C4-2B (cell line): ENCODE measurements around the gene TRIP6.

Source experiments
- CTCF ChIP-seq: fragments of 450-650 bp; conservative IDR thresholded peaks from 2 replicates; pipeline ENCODE4 v1.5.1; 2017; ENCODE audit warnings: mild to moderate bottlenecking
- ZFX ChIP-seq: fragments of 450-650 bp; IDR thresholded peaks from 2 replicates; pipeline ENCODE4 v1.6.1; 2017

DNA sequence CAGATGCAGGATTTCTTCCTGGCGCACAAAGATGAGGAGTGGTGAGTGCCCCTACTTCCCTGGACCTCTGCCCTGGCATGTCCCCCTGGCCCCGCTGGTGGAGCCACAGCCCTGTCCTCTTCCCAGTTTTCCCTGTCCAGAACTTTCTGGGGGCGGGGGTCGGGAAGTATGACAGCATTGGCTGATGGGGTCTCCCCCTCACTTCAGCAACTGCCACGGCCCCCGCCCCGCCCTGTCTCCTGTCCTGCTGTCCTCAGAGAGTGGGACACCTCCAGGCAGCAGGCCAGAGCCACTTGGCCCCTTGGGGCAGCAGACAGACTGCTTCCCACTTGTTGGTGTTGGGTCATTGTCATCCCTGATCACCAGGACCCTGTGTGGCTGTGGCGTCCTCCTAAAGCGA, 15.0 kb downstream of the TRIP6 start:
- TF ChIP-seq CTCF (no peak), ZFX (no peak)
